Nephron progenitor cell (in vitro differentiated cells): Measurements from ENCODE around the gene ACOT13.
A peak's percentile ranks its signal among the peaks of the same experiment; 100 is the strongest.
"Not testable (repeated sequence)": the region's sequence is repeated elsewhere in the genome, so short reads cannot be mapped to it uniquely, and the experiment has no call there.

Experiments used
- DNase-seq: peaks from one replicate; pipeline ENCODE4 v3.0.0; 2021
- H3K27ac Mint-ChIP-seq: 2 replicates; pipeline ENCODE4 v1.8.0; 2021; ENCODE audit warnings: mild to moderate bottlenecking, moderate library complexity, mixed read lengths
- H3K27me3 Mint-ChIP-seq: 2 replicates; pipeline ENCODE4 v1.8.0; 2021; ENCODE audit warnings: mild to moderate bottlenecking, low read depth, mixed read lengths; ENCODE audit not compliant: poor library complexity
- H3K36me3 Mint-ChIP-seq: 2 replicates; pipeline ENCODE4 v1.8.0; 2021; ENCODE audit warnings: low read depth, mixed read lengths
- H3K4me1 Mint-ChIP-seq: 2 replicates; pipeline ENCODE4 v1.8.0; 2021; ENCODE audit warnings: mixed read lengths
- H3K4me3 Mint-ChIP-seq: 2 replicates; pipeline ENCODE4 v1.8.0; 2021; ENCODE audit warnings: mild to moderate bottlenecking, moderate library complexity, mixed read lengths
- H3K9me3 Mint-ChIP-seq: 2 replicates; pipeline ENCODE4 v1.8.0; 2021; ENCODE audit warnings: mild to moderate bottlenecking, moderate library complexity, mixed read lengths
- CTCF ChIP-seq: fragments of 200-600 bp; sonication (generic); IDR thresholded peaks from 2 replicates; pipeline ENCODE4 v1.5.0; 2021; ENCODE audit warnings: antibody characterized with exemption

The ACOT13 gene

DNA sequence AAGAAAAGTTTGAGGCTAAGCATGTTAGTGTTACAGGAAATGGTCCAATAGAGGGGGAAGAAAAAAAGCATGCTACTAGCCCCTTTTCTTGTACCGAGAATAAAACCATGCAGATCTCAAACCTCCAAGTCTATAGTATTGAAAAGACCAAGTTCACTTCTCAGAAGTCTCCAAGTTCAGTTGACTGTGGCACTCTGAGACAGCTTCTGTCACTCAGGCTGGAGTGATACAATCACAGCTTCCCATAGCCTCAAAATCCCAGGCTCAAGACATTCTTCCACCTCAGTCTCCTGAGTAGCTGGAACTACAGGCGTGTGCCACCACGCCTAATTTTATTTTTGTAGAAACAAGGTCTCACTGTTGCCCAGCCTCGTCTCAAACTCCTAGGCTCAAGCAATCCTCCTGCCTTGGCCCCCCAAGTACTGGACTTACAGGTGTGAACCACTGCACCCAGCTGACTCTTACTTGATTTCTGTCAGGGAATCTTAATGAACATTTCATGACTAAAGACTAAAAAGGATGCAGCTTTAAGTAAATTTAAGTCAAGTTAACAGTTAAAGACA is 35.9 kb downstream of the ACOT13 start:
- no peak overlapping the region for H3K4me3 Mint-ChIP-seq
- no peaks in the 10 kb centered on the region for H3K9me3 Mint-ChIP-seq
- no peak for TF ChIP-seq CTCF
- DNase-seq, result no peak
- H3K4me1 Mint-ChIP-seq, result no peaks in the 10 kb centered on the region
- H3K36me3 Mint-ChIP-seq, result peaks cover 77% of the 10 kb centered on the region
- H3K27me3 Mint-ChIP-seq, result no peaks in the 10 kb centered on the region
- H3K27ac Mint-ChIP-seq, result peak overlapping the region; percentile 86

- Mint-ChIP-seq H3K27ac (no peak overlapping the region), H3K4me3 (no peak overlapping the region), H3K9me3 (no peaks in the 10 kb centered on the region), H3K4me1 (no peaks in the 10 kb centered on the region), H3K36me3 (peaks cover 79% of the 10 kb centered on the region), H3K27me3 (no peaks in the 10 kb centered on the region)
- no peak for DNase-seq
- no peak for TF ChIP-seq CTCF
Measured at GRCh38 chr6:24704468-24704867, 37.6 kb downstream of the ACOT13 start.

GRCh38 chr6:24708612-24709011 is 41.7 kb downstream of the ACOT13 start:
- Mint-ChIP-seq H3K27ac (no peak overlapping the region), H3K27me3 (no peaks in the 10 kb centered on the region), H3K4me3 (no peak overlapping the region), H3K36me3 (peaks cover 86% of the 10 kb centered on the region), H3K4me1 (no peaks in the 10 kb centered on the region), H3K9me3 (no peaks in the 10 kb centered on the region)
- no peak for DNase-seq
- no peak for TF ChIP-seq CTCF

GRCh38 chr6:24709014-24709711 is 42.3 kb downstream of the ACOT13 start:
- Mint-ChIP-seq H3K9me3 (no peaks in the 10 kb centered on the region), H3K36me3 (peaks cover 86% of the 10 kb centered on the region), H3K4me1 (no peaks in the 10 kb centered on the region), H3K27ac (no peak overlapping the region), H3K27me3 (no peaks in the 10 kb centered on the region), H3K4me3 (no peak overlapping the region)
- TF ChIP-seq CTCF, result no peak
- DNase-seq, result no peak

DNA sequence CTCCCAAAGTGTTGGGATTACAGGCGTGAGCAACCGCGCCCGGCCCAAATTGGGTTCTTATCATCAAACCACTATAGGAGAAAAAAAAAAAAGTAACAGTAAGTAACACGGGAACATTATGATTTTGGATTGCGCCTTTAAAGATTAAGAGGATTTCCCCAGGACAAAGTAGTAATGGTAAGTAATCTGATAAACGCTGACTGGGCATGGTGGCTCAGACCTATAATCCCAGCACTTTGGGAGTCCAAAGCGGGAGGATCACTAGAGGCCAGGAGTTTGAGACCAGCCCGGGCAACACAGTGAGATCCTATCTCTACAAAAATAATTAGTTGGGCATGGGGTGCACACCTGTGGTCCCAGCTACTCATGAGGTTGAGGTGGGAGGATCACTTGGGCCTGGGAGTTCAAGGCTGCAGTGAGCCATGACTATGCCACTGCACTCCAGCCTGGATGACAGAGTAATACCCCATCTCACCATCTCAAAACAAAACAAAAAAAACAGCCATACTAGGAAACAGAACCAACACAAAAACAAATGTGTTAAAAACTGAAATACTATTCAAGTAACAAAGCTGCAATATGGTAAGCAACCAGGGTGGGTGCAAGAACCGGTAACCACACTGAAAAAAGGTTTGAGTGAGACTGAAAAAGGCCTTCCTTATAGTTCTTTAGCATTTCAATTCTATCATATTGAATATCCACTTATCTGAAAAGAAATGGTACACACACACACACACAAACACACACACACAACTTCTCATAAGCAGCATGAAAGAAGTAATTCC is 43.8 kb downstream of the ACOT13 start:
- peaks cover 91% of the 10 kb centered on the region for H3K36me3 Mint-ChIP-seq
- H3K27ac Mint-ChIP-seq, result no peak overlapping the region
- H3K4me3 Mint-ChIP-seq, result no peak overlapping the region
- H3K9me3 Mint-ChIP-seq, result no peaks in the 10 kb centered on the region
- no peaks in the 10 kb centered on the region for H3K27me3 Mint-ChIP-seq
- no peak for TF ChIP-seq CTCF
- peaks cover 1% of the 10 kb centered on the region for H3K4me1 Mint-ChIP-seq
- no peak for DNase-seq

GRCh38 chr6:24716602-24717148 is 49.8 kb downstream of the ACOT13 start:
- not testable (repeated sequence) for H3K9me3 Mint-ChIP-seq, H3K27ac Mint-ChIP-seq, H3K27me3 Mint-ChIP-seq, DNase-seq
- H3K4me1 Mint-ChIP-seq, result peaks cover 45% of the 10 kb centered on the region
- peak overlapping the region; percentile 96 for H3K4me3 Mint-ChIP-seq
- peaks cover 70% of the 10 kb centered on the region for H3K36me3 Mint-ChIP-seq
